Measurements from ENCODE around the gene BLMH. TPM values are rescaled to one million over a fixed set of nuclear protein-coding genes. Genes with fewer than 3 reads are reported as not detected.
A peak's percentile ranks its signal among the peaks of the same experiment; 100 is the strongest.

Gene BLMH
- total RNA-seq, 1 donor: 50.6 TPM

DNA sequence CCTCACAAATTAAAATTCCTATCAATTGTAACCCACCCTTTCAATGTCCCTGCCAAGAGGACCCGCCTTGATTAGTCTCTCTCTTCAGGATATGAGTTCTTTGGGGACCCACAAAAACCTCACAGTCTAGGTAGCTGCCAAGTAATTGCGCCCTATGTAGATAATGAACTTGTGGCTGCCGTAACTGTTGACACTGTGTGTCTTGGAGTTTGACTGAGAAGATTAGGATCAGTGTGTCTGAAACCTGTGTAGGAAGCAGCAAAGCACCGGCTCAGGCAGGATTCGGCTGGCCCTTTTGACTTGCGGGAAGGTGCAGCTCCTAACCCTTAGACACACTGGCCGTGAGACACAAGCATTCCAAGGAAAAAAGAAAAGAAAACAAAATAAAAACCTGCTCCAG, 38.4 kb downstream of the BLMH start:
- no peak for DNase-seq (ENCODE audit: low read depth in 2 of 3, low spot score in 2 of 3)

GRCh38 chr17:30251931-30252330, 39.8 kb downstream of the BLMH start:
- no peak for DNase-seq (ENCODE audit: low read depth in 2 of 3, low spot score in 2 of 3)

DNA sequence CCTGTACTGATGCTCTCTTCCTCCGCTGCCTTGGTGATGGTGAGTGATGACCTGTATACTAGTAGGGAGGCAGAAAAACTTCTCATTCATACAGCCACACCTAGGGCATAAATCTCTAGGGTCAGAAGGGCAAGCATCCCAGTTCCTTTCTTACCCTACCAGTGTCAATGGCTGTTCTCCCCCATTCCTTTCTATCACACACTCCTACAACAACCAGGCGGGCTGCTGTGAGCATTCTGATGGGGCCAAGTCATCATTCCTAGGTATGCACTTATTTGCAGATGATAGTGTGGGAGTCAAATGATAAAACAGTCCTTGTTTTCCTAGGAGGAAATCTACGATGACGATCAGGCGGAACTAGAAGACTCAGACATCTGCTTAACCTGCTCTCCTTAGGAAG, 42.3 kb downstream of the BLMH start:
- DNase-seq (ENCODE audit: low read depth in 2 of 3, low spot score in 2 of 3): no peak

DNA sequence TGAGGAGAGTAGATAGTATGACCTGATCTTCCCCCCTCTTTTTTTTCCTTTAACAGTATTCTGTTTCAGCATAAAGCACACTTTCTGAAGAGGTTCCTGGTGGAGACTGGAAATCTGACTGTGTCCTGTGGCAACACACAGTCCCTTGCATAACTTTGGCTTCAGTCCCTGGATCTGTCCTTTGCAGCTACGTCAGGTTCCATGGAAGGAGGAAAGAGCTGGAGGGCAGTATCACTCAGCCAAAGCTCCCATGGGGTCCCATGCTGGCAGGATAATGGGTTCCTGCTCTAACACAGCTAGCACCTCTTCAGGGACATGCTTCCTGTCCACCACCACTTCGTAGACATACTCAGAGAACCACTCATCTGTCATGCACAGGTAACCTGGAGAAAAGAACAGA, 43.0 kb downstream of the BLMH start:
- no peak for DNase-seq (ENCODE audit: low read depth in 2 of 3, low spot score in 2 of 3)

DNA sequence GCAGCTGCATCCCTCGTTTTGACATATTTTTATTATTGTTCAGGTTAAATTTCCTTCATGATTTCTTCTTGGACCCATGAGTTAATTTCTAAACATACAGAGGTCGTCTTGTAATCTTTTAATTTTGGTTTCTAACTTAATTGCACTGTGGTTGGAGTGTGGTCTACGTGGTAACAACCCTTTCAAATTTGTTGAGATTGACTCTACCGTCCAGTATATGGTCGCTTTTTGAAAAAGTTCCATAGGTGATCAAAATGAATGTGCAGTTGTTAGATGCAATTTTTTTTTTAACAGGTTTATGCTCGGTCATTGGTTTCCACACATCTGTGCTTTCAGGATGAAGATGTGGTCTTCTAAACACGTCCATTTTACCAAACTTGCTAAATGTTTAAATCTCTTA, 45.3 kb downstream of the BLMH start:
- no peak for DNase-seq (ENCODE audit: low read depth in 2 of 3, low spot score in 2 of 3)

GRCh38 chr17:30244853-30245385, 46.8 kb downstream of the BLMH start:
- DNase-seq (ENCODE audit: low read depth in 2 of 3, low spot score in 2 of 3): no peak

GRCh38 chr17:30243568-30243967, 48.2 kb downstream of the BLMH start:
- no peak for DNase-seq (ENCODE audit: low read depth in 2 of 3, low spot score in 2 of 3)

- DNase-seq (ENCODE audit: low read depth in 2 of 3, low spot score in 2 of 3): no peak
These were observed 48.7 kb downstream of the BLMH start for GRCh38 chr17:30243002-30243401.

- no peak for DNase-seq (ENCODE audit: low read depth in 2 of 3, low spot score in 2 of 3)
These were observed 50.7 kb downstream of the BLMH start for GRCh38 chr17:30241051-30241450.

GRCh38 chr17:30240177-30240576, 51.6 kb downstream of the BLMH start:
- DNase-seq (ENCODE audit: low read depth in 2 of 3, low spot score in 2 of 3): no peak

DNA sequence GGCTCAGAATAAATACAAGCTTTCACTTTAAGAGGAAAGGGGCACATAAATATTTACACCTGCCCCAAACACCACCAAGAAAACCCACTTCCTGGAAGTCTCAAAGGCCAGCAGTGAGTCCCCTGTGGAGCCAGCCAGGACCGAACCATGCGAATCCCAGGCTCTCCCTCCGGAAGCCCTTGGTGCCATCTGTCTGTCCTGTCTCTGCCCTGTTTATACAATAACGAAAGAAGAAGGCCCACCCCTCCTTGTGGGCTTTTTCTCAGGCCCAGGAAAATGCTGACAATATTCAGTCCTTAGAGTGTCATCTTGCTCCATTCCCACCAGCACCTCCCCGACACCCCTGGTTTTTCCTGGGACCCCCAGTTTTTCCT, 52.7 kb downstream of the BLMH start:
- no peak for DNase-seq (ENCODE audit: low read depth in 2 of 3, low spot score in 2 of 3)

DNA sequence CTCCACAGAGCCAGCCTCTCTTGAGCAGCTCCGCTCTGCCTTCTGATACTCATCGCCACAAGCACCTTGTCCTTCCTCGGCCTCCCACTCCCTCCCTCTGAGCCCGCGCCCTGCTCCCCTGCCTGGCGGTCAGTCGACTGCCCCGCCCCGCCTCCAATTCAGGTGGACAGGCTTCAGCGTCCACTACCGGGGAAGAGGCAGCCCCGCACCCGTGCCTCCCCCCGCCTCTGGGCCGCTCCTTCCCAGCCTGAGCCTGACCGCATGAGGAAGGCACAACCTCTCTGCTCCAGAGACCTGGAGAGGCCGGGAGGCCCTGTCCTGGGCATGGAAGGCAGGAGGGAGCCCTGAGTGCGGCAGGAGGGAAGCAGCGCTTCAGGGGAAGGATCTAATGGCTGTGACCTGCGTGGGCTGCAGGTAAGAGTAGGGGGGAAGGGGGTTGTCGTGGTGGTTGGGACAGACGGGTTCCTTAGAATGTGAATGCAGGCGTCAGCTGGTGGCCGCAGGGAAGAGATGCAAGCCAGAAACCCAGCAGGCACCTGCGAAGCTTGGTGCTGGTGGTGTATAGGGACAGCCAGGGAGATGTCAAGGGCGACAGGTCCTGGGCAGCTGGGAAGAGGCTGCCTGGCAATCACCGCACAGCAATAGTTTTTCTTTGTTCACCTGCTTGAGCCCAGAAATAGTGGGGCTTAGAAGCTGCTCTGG, 53.2 kb downstream of the BLMH start:
- DNase-seq (ENCODE audit: low read depth in 2 of 3, low spot score in 2 of 3): no peak

DNA sequence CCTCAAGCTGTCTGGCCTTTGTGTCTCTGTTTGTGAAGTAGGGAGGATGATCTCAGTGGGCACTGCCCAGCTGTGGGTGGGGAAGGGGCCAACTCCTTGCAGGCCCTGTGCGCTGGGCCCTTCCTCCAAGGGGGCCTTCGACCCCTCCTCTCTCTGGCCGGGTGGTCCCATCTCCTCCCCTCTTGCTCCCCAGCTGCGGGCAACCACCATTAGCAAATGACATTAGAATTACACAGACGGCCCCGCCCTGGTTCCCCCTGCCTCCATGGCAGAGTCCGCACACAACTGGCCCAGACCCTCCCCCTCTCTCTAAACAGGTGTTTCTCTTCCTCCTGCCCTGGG, 53.8 kb downstream of the BLMH start:
- no peak for DNase-seq (ENCODE audit: low read depth in 2 of 3, low spot score in 2 of 3)

DNA sequence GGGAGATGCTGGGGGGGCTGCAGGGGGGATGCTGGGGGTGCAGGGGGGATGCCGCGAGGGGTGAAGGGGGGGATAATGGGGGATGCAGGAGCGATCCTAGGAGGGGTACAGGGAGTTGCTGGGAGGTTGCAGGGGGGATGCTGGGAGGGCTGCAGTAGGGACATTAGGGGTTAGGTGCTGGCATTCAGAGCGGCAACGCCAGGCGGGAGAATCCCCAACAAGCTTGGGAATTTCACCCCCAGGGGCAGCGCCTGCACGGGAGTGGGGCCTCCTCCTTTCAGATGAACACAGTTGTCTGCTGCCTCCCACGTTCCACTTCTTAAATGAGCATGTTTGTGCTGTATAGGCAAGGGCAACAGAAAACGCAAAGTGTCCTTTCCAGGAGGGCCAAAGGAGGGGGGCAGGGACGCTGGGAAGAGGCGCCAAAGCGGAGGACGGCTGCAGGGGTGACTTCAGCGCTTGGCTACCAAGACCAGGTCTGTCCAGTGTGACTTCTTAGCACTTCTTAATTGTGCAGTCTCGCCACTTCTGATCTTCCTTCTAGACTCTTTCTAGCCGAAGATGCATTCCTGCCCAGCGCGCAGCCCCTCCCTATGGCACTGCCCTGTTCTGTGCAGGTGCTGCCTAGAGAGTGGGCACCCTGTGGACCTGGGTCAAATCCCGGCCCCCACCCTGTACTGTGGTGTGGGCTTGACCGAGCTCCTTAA, 54.3 kb downstream of the BLMH start:
- no peak for DNase-seq (ENCODE audit: low read depth in 2 of 3, low spot score in 2 of 3)

GRCh38 chr17:30236766-30237165, 55.0 kb downstream of the BLMH start:
- peak in 1 of 3 donors; percentile 11 for DNase-seq (ENCODE audit: low read depth in 2 of 3, low spot score in 2 of 3)

DNA sequence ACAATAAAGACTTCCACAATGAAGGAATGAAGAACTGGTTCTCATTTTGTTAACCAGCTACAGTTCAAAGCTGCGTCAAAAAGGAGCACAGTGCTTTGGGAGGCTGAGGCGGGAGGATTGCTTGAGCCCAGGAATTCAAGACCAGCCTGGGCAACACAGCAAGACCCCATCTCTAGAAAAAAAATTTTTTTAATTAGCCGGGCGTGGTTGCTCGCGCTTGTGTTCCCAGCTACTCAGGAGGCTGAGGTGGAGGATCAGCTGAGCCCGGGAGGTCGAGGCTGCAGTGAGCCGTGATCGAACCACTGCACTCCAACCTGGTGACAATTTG, 55.5 kb downstream of the BLMH start:
- DNase-seq (ENCODE audit: low read depth in 2 of 3, low spot score in 2 of 3): no peak

GRCh38 chr17:30235386-30236296, 56.1 kb downstream of the BLMH start, which contains the start of gene SLC6A4:
TSS of gene SLC6A4 (minus strand) at chr17:30235697. CDS start at chr17:30221958, 13,739 bp downstream.
- peak in 1 of 3 donors; percentile 42 for DNase-seq (ENCODE audit: low read depth in 2 of 3, low spot score in 2 of 3)

DNA sequence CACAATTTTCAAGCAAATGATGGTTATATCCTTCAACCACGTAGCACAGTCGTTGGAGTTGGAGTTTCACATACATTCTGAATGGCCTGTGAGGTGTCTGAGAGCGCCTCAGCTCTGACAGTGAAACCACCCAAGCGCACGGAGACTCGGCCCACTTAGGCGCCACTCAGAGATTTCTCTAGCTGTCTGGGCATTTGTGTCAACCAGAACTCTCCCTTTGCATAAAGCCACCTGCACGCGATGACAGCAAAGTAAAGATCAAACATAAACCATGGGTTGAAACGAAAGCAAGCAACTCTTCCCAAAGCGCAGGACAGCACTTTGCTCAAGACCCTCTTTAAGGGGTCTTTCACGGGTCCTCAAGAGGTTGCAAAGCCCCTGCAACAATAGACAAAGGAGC, 56.8 kb downstream of the BLMH start:
- DNase-seq (ENCODE audit: low read depth in 2 of 3, low spot score in 2 of 3): peak in 1 of 3 donors; percentile 29

DNA sequence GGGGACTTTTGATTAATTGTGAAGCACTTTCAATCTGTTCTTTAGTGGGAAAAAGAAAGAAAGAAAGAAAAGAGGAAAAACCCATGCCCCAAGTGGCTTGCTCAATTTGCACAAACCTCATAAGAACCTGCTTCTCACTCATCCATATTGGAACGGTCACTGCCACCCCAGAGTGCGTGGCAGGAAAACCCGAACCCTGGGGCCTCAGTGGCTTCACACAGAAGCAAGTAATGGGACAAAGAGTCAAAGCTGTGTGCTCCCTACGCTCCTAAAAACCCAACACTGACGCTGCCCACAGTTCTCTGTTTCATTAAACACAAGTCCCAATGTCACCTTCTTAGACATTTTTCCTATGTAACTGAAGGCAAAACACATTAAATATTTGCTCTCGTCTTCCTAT, 57.4 kb downstream of the BLMH start:
- no peak for DNase-seq (ENCODE audit: low read depth in 2 of 3, low spot score in 2 of 3)

DNA sequence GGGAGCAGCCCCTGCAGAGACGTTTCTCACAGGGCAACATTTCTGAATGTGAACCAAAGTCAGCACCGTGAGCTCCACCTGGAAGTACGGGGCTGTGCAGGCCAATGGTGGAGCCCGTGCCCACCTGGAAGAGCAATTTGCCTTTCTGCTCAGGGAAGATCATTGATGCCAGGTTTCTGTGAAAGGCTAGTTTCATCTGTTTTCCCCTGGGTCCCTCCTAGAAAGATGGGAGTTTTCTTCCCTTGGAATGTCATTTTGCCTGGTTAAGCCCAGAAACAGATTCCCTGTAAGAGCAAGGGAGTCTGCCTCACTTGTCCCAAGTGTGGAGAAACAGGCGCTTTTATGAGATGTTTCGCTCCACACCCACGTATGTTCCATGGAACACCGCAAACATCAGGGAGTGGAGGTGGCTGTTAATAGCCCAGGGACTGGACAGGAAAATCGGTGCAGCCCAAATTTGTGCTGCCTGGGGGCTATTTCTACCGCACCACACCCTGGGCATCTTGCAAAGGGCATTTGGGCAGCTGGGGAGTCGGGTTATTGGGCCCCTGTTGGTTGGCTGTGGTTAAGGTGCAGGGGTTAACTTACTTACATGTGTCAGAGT, 58.8 kb downstream of the BLMH start:
- DNase-seq (ENCODE audit: low read depth in 2 of 3, low spot score in 2 of 3): no peak

Measured in hematopoietic multipotent progenitor cell (in vitro differentiated cells).